Body of pancreas (tissue), 4 donors: ENCODE data around the gene KDM4C. TPM values are rescaled to one million over a fixed set of nuclear protein-coding genes. Genes with fewer than 3 reads are reported as not detected.

Experiments used
- ATAC-seq: fragments of 150-250 bp; one replicate; pipeline ENCODE4 v1.9.1; 2016
- DNase-seq, 4 donors: peaks; one replicate each; pipeline ENCODE4 v3.0.0-alpha.2; 2019
- H3K27ac ChIP-seq, 4 donors: fragments of 200-600 bp; sonication (generic); 1 replicate in 3 of 4; 2 replicates in 1 of 4; pipeline versions ENCODE4 v1.5.1 to v1.6.1; 2016 to 2019; ENCODE audit warnings: mild to moderate bottlenecking in 1 of 4, mixed read lengths in 1 of 4, moderate library complexity in 1 of 4
- H3K27me3 ChIP-seq, 2 donors: fragments of 200-600 bp; sonication (generic); one replicate each; pipeline ENCODE4 v1.6.0; 2016; ENCODE audit warnings: mild to moderate bottlenecking in 1 of 2
- H3K36me3 ChIP-seq, 2 donors: fragments of 200-600 bp; sonication (generic); replicated peaks in 1 of 2; 2 replicates each; pipeline ENCODE4 v1.5.1; 2016; ENCODE audit warnings: low read depth in 2 of 2; ENCODE audit not compliant: insufficient read depth in 1 of 2
- H3K4me1 ChIP-seq: fragments of 200-600 bp; sonication (generic); one replicate; pipeline ENCODE4 v1.6.0; 2016
- H3K4me3 ChIP-seq, 2 donors: fragments of 200-600 bp; sonication (generic); 1 replicate in 1 of 2; 2 replicates in 1 of 2; pipeline ENCODE4 v1.5.1; 2016 to 2019
- H3K9me3 ChIP-seq, 3 donors: fragments of 200-600 bp; sonication (generic); 1 replicate in 2 of 3; 2 replicates in 1 of 3; pipeline ENCODE4 v1.5.1; 2016
- POLR2A ChIP-seq, 3 donors: fragments of 450-650 bp; IDR thresholded peaks; one replicate each; pipeline ENCODE4 v1.6.1; 2016; ENCODE audit warnings: antibody characterized with exemption in 3 of 3, mild to moderate bottlenecking in 2 of 3
- whole genome bisulfite sequencing, 2 donors: methylation state at CpG; one replicate each; pipeline ENCODE4 v1.1.5; 2017; 5-methylcytosine and 5-hydroxymethylcytosine counted together
- intact Hi-C: fragments of 100-400 bp; cut with DNase I; formaldehyde crosslinking; loops from one replicate; pipeline ENCODE4 v1.15.1; 2023
- total RNA-seq, 2 donors: library from RNA; depleted of rRNA; stranded (reverse); fragments of >200 nt; gene quantifications; one replicate each; pipeline ENCODE4 v1.1.0, GENCODE V29; 2016
- TF ChIP-seq, protein P1 (sequence below), 7 experiments: fragments of 450-650 bp in 4 of 7; fragments of 200-600 bp in 3 of 7; sonication (generic) in 3 of 7; IDR thresholded peaks; one replicate each; pipeline ENCODE4 v1.5.1; 2016 to 2019; ENCODE audit warnings: antibody characterized with exemption in 7 of 7

The KDM4C gene
- total RNA-seq, 2 donors from 2014 or later, result 40.5 to 48.5 TPM

DNA sequence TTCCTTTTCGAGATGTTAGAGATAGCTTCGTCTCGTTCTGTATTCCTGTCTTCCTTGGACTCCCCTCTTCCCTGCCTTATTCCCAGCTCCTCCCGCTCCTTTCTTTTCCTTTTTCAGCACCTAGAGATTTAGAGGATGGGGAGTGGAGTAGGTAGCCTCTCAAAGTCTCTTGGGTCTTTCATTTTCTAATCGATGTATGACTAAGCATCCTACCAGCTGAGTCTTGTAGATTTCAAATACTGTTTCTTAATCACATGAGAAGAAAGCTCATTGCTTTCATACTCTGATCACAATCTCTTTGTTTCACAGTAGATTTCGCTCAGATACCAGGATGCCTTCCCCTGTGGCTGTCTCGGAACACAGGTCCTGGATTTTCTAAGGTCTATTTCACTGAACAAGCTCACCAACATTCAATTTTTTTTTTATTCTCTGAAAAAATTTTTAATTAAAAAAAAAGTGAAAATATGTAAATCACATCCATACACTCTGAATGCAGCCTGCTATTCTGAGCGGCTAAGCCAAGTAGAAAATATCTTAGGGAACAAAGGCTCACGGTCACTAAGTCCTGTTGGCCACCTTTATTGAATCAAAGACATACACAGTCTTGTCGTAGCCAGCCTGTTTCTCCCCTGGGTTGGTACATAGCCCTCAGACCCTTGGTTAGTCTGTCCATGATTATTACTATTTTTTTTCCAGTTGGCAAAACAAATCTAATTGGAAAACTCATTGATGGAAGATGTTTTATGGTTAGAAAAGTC lies 413.8 kb downstream of the KDM4C start:
- DNase-seq, result no peak
- H3K36me3 ChIP-seq, result peaks cover 0 to 5% of the 10 kb centered on the region in 2 donors

DNA sequence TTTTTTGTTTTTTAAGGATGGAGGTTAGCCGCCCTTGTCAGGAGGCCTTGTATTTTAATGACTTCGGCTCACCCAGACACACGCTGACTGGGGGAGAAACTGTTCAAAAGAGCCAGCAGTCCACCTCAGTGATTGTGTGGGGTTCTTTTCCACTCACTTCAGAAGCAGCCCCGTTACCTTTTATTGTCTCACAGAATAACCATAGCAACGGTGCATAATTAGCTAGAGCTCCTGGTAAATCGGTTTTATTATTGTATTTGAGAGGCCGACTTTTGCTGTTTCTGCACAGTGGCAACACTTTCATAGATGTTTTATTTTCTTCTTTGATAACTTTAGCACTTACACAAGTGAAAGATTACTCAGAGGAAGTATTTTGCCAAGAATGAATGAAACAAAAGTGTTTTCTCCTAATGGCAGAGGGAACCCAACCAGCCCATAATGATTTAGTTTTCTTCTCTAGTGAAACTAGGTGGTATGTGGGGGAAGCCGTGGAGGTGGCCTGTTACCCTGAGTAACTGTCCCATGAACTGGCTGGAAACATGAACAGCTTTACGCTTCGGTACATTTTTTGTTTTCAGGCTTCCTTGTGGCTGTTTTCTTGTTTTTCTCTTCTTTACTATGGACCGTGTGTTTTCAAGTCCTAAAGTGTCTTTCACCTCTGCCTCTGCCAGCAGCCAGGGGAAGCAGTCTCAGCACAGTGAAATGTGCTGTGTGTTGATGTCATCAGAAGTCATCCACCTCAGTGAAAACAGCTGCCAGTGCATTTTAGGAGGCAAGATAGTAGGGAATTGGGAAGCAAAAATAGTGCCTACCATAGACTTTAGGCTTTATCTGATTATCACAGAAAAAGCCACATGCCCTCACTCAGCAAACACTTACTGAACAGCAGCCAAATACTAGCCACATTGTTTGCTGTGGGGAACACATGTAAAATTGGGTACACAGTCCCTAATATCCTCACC lies 414.7 kb downstream of the KDM4C start:
- Histone ChIP-seq H3K36me3 (peaks cover 0 to 5% of the 10 kb centered on the region in 2 donors), H3K27ac (no peak overlapping the region), H3K9me3 (no peaks in the 10 kb centered on the region), H3K4me3 (no peak overlapping the region), H3K4me1 (no peaks in the 10 kb centered on the region), H3K27me3 (no peaks in the 10 kb centered on the region)
- DNase-seq (no peak), ATAC-seq (no peak)
- TF ChIP-seq POLR2A (IDR thresholded peaks at IDR 0.05), result no peak
- intact Hi-C loops, result no loop called here
- WGBS, 2 donors, result 90 to 94% methylated on average over 11 of the region's 11 CpGs

More for the DNA sequence above, 413.8 kb downstream of the KDM4C start:
- H3K4me3 ChIP-seq, result no peak overlapping the region
- 89 to 94% methylated on average over 10 of the region's 10 CpGs for WGBS, 2 donors
- no peaks in the 10 kb centered on the region for H3K27me3 ChIP-seq
- no peak for ATAC-seq
- intact Hi-C loops, result no loop called here
- no peaks in the 10 kb centered on the region for H3K9me3 ChIP-seq
- no peak for TF ChIP-seq POLR2A (IDR thresholded peaks at IDR 0.05)
- TF ChIP-seq, protein P1, sequence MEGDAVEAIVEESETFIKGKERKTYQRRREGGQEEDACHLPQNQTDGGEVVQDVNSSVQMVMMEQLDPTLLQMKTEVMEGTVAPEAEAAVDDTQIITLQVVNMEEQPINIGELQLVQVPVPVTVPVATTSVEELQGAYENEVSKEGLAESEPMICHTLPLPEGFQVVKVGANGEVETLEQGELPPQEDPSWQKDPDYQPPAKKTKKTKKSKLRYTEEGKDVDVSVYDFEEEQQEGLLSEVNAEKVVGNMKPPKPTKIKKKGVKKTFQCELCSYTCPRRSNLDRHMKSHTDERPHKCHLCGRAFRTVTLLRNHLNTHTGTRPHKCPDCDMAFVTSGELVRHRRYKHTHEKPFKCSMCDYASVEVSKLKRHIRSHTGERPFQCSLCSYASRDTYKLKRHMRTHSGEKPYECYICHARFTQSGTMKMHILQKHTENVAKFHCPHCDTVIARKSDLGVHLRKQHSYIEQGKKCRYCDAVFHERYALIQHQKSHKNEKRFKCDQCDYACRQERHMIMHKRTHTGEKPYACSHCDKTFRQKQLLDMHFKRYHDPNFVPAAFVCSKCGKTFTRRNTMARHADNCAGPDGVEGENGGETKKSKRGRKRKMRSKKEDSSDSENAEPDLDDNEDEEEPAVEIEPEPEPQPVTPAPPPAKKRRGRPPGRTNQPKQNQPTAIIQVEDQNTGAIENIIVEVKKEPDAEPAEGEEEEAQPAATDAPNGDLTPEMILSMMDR (IDR thresholded peaks at IDR 0.05), result no peak
- no peaks in the 10 kb centered on the region for H3K4me1 ChIP-seq
- no peak overlapping the region for H3K27ac ChIP-seq

DNA sequence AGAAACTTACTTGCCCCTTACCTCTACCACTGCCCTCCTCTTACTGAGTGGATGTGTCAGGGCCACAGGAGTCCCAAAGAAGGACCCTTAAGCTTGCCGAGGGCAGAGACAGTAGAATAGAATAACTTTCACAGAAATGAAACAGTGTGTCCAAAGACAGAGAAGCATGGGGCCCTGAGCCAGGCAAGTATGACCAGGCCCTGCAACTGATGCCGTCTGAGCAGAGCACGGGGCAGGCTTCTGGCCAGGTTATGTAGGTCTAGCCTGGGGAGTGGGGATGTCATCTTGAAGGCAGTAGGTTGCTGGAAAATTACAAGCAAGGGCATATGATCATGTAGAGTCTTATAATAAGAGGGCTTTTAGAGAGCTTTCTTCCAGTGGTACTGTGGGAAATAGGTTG lies 415.4 kb downstream of the KDM4C start:
- no peak overlapping the region for H3K4me3 ChIP-seq
- no peak for ATAC-seq
- TF ChIP-seq, protein P1 (IDR thresholded peaks at IDR 0.05), result no peak
- no peak for TF ChIP-seq POLR2A (IDR thresholded peaks at IDR 0.05)
- peaks cover 0 to 5% of the 10 kb centered on the region in 2 donors for H3K36me3 ChIP-seq
- 83 to 97% methylated on average over 3 of the region's 3 CpGs for WGBS, 2 donors
- H3K27me3 ChIP-seq, result no peaks in the 10 kb centered on the region
- no peaks in the 10 kb centered on the region for H3K4me1 ChIP-seq
- H3K9me3 ChIP-seq, result no peaks in the 10 kb centered on the region
- intact Hi-C loops, result no loop called here
- no peak for DNase-seq
- H3K27ac ChIP-seq, result no peak overlapping the region

DNA sequence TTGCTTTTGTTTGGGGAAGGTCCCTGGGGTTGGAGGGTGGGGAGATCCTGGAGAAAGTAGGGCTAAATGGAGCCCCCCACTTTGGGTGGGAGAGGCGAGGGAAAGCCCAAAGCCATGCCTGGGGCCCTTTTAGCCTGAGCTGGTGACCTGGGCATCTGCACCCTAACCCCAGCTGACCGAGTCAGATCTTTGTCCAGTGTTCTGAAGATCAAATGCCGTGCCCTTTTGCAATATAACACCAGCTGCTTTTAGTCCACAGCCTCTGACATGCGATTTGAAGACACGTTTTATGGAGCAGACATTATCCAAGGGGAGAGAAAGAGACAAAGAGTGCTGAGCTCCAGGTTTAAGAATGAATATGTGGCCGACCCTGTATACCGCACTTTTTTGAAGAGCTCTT lies 416.5 kb downstream of the KDM4C start:
- H3K9me3 ChIP-seq, result no peaks in the 10 kb centered on the region
- H3K4me1 ChIP-seq, result no peaks in the 10 kb centered on the region
- peaks cover 0 to 5% of the 10 kb centered on the region in 2 donors for H3K36me3 ChIP-seq
- H3K4me3 ChIP-seq, result no peak overlapping the region
- DNase-seq (no peak), ATAC-seq (no peak)
- 85 to 90% methylated on average over 7 of the region's 7 CpGs for WGBS, 2 donors
- TF ChIP-seq POLR2A (IDR thresholded peaks at IDR 0.05), result no peak
- TF ChIP-seq, protein P1 (IDR thresholded peaks at IDR 0.05), result no peak
- intact Hi-C loops, result no loop called here
- no peak overlapping the region for H3K27ac ChIP-seq
- H3K27me3 ChIP-seq, result no peaks in the 10 kb centered on the region

DNA sequence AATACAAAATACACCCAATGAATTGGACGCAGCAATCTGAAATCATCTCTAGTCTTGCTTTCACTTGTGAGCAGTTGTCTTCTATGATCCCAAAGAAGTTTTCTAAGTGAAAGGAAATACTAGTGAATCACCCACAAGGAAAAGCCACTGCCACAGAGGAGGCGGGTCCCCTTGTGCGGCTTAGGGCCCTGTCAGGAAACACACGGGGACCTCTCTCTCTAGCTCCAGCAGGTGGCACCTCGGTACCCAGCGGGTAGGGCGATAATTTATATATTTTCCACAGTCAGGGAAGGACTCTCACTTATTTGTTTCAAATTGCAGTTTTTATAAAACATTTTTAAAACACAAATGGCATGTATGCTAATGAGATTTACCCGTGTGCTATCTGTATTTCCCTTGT lies 417.1 kb downstream of the KDM4C start:
- intact Hi-C loops, result no loop called here
- H3K27ac ChIP-seq, result no peak overlapping the region
- DNase-seq (no peak), ATAC-seq (no peak)
- no peaks in the 10 kb centered on the region for H3K9me3 ChIP-seq
- H3K4me1 ChIP-seq, result no peaks in the 10 kb centered on the region
- H3K27me3 ChIP-seq, result no peaks in the 10 kb centered on the region
- no peaks in the 10 kb centered on the region for H3K36me3 ChIP-seq
- 95 to 96% methylated on average over 8 of the region's 8 CpGs for WGBS, 2 donors
- TF ChIP-seq, protein P1 (IDR thresholded peaks at IDR 0.05), result no peak
- H3K4me3 ChIP-seq, result no peak overlapping the region
